ENCODE results near the gene NHSL2.

Gene NHSL2

DNA sequence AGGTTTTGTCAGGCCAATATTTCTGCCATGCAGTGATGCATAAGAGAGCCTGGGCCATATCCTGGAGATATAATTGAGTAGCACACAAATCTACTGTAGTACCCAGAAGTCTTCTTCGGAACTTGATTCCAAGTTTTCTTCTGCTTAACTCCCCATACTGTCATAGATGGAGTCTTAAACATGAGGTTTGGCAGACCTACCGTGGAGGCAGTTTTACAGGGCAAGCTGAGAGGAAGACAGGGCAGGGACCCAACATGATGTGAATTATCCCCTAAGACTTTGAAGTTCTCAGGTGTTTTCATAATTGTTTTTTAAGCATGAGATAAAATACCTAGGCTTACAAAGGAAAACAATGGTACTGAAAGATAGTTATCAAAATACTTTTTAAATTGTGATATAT lies 18.2 kb downstream of the NHSL2 start:
- Mint-ChIP-seq H3K4me3 (no peak overlapping the region), H3K27ac (no peak overlapping the region)

DNA sequence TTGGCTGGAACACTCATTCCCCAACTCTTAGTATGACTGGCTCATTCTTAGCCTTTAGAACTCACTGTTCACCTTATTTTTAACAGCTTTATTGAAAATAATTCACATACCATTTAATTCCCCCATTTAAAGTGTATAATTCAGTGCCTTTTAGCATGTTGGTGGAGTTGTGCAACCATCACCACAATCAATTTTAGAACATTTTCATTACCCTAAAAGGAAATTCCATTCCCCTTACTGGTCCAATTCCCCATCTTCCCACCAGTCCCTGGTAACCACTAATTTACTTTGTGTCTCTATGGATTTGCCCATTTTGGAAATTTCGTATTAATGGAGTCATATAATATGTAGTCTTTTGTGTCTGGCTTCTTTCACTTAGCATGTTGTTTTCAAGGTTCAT lies 19.7 kb downstream of the NHSL2 start:
- Mint-ChIP-seq H3K36me3 (ENCODE audit: low read depth) (no peaks in the 10 kb centered on the region), H3K4me1 (peaks cover 34% of the 10 kb centered on the region), H3K27ac (no peak overlapping the region), H3K9me3 (peaks cover 9% of the 10 kb centered on the region), H3K27me3 (ENCODE audit: low read depth) (no peaks in the 10 kb centered on the region), H3K4me3 (no peak overlapping the region)
- TF ChIP-seq CTCF (IDR thresholded peaks at IDR 0.05; ENCODE audit: unreplicated experiment in 3 of 3) = no peak

More for the DNA sequence above, 18.2 kb downstream of the NHSL2 start:
- H3K27me3 Mint-ChIP-seq (ENCODE audit: low read depth) = no peaks in the 10 kb centered on the region
- H3K36me3 Mint-ChIP-seq (ENCODE audit: low read depth) = no peaks in the 10 kb centered on the region
- H3K4me1 Mint-ChIP-seq = peaks cover 24% of the 10 kb centered on the region
- H3K9me3 Mint-ChIP-seq = peaks cover 13% of the 10 kb centered on the region
- TF ChIP-seq CTCF (IDR thresholded peaks at IDR 0.05; ENCODE audit: unreplicated experiment in 3 of 3) = no peak

DNA sequence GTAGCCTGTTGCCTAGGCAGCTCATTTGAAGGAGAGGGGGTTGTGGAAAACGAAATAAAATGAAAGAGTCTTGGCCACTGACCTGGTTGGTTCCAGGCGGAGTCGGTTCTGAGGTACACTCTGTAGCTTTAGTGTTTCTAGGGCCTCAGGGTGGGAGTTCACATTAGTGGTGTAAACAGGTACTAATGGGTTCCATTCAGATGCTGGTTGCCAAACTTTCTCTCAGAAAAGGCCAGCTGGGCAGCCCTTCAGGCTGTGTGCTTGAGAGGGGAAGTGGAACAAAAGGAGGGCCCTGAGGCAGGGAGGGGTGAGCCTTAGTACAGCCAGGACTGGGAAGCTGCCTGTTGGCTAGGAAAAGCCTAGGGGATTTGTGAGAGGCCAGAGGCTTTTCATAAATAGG lies 24.8 kb downstream of the NHSL2 start:
- TF ChIP-seq CTCF (IDR thresholded peaks at IDR 0.05; ENCODE audit: unreplicated experiment in 3 of 3) = no peak
- Mint-ChIP-seq H3K36me3 (ENCODE audit: low read depth) (no peaks in the 10 kb centered on the region), H3K9me3 (peaks cover 4% of the 10 kb centered on the region)

GRCh38 chrX:71936632-71937031 lies 26.0 kb downstream of the NHSL2 start:
- Mint-ChIP-seq H3K36me3 (ENCODE audit: low read depth) (no peaks in the 10 kb centered on the region), H3K4me3 (no peak overlapping the region), H3K27ac (peak overlapping the region in 1 of 3 experiments; percentile 8), H3K27me3 (ENCODE audit: low read depth) (no peaks in the 10 kb centered on the region), H3K4me1 (peaks cover 31% of the 10 kb centered on the region), H3K9me3 (no peaks in the 10 kb centered on the region)
- no peak for TF ChIP-seq CTCF (IDR thresholded peaks at IDR 0.05; ENCODE audit: unreplicated experiment in 3 of 3)

More for the DNA sequence above, 24.8 kb downstream of the NHSL2 start:
- Mint-ChIP-seq H3K27me3 (ENCODE audit: low read depth) (no peaks in the 10 kb centered on the region), H3K27ac (peak overlapping the region in 1 of 3 experiments; percentile 17), H3K4me1 (peaks cover 29% of the 10 kb centered on the region), H3K4me3 (no peak overlapping the region)

DNA sequence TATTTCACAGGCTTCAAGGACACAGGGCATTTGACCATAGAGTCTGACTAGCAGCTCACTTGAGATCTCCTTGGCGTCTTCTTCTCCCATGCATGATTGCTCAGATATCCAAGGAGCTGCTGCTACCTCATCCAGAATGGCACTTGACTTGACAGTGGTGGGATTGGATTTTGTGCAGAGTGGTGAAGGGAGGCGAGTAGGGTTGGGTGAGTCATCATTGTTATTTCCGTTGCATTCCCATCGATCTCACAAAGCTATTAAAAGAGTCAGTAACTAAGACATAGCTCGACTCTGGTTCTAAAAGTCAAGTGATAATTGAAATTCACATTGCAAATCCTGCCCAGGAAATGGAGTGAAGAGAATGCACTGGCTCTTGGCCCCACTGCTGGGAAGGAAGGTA lies 27.7 kb downstream of the NHSL2 start:
- Mint-ChIP-seq H3K36me3 (ENCODE audit: low read depth) (no peaks in the 10 kb centered on the region), H3K4me3 (no peak overlapping the region), H3K27me3 (ENCODE audit: low read depth) (no peaks in the 10 kb centered on the region), H3K9me3 (peaks cover 2% of the 10 kb centered on the region), H3K4me1 (peaks cover 24% of the 10 kb centered on the region), H3K27ac (no peak overlapping the region)
- TF ChIP-seq CTCF (IDR thresholded peaks at IDR 0.05; ENCODE audit: unreplicated experiment in 3 of 3) = no peak

DNA sequence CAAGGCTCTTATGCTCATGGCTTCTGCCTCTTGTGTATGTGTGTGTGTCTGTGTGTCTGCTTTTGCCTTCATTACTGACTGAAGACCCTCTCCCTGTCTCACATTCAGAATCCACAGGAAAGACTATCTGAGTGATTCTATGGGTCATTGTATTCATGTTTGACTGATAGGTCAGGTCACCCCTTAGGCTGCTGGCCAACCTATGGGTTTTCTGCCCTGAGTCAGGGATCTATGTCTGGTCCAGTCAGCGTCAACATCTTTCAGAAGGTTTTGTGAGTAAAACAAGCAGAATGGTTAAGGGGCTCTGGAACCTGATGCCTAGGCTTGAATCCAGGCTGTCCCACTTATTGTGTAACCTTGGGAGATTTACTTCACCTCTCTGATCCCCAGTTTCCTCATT lies 30.5 kb downstream of the NHSL2 start:
- no peak for TF ChIP-seq CTCF (IDR thresholded peaks at IDR 0.05; ENCODE audit: unreplicated experiment in 3 of 3)
- no peaks in the 10 kb centered on the region for H3K36me3 Mint-ChIP-seq (ENCODE audit: low read depth)
- no peak overlapping the region for H3K4me3 Mint-ChIP-seq
- no peaks in the 10 kb centered on the region for H3K27me3 Mint-ChIP-seq (ENCODE audit: low read depth)
- no peak overlapping the region for H3K27ac Mint-ChIP-seq
- H3K9me3 Mint-ChIP-seq = peaks cover 2% of the 10 kb centered on the region
- H3K4me1 Mint-ChIP-seq = peaks cover 21% of the 10 kb centered on the region

All from nephron (organoid).